BJ (cell line): ENCODE data around the gene MEGF6. TPM values are rescaled to one million over a fixed set of nuclear protein-coding genes. Genes with fewer than 3 reads are reported as not detected.

ENCODE experiments used
- CTCF ChIA-PET: fragments of 350-600 bp; formaldehyde crosslinking; extraction: SDS; loops from one replicate; lab custom pipeline; 2021; ENCODE audit warnings: antibody characterized with exemption, inconsistent platforms; lab: Yijun Ruan, JAX
- POLR2A ChIA-PET: fragments of 300-600 bp; sonication (Branson Sonifier 250); formaldehyde crosslinking; extraction: SDS; loops from one replicate; lab custom pipeline; 2021; ENCODE audit warnings: antibody characterized with exemption; lab: Charles Lee
- DNase-seq: peaks from one replicate; pipeline ENCODE4 v3.0.0-alpha.2; 2011; ENCODE audit warnings: low read depth
- H3K27me3 ChIP-seq: 2 replicates; pipeline ENCODE4 v1.6.0; 2011; ENCODE audit warnings: low read length; ENCODE audit not compliant: control insufficient read depth, insufficient read depth
- H3K36me3 ChIP-seq: 2 replicates; pipeline ENCODE4 v1.5.1; 2011; ENCODE audit warnings: low read length; ENCODE audit not compliant: control insufficient read depth, insufficient read depth
- H3K4me3 ChIP-seq: 2 replicates; pipeline ENCODE4 v1.5.1; 2011; ENCODE audit warnings: low read depth, mild to moderate bottlenecking, control low read depth, low read length
- polyA plus RNA-seq: library from polyadenylated mRNA; depleted of rRNA; stranded (reverse); fragments of >200 nt; gene quantifications from 2 replicates; pipeline ENCODE4 v1.2.3, GENCODE V29; 2011
- TF ChIP-seq, protein P1 (sequence below): IDR thresholded peaks from 2 replicates; pipeline ENCODE4 v1.5.1; 2011; ENCODE audit warnings: low read depth, mild to moderate bottlenecking, control low read depth, inconsistent platforms, low read length, moderate library complexity; ENCODE audit not compliant: insufficient read depth

MEGF6 gene
- polyA plus RNA-seq, 1 experiment: 77.4 TPM

DNA sequence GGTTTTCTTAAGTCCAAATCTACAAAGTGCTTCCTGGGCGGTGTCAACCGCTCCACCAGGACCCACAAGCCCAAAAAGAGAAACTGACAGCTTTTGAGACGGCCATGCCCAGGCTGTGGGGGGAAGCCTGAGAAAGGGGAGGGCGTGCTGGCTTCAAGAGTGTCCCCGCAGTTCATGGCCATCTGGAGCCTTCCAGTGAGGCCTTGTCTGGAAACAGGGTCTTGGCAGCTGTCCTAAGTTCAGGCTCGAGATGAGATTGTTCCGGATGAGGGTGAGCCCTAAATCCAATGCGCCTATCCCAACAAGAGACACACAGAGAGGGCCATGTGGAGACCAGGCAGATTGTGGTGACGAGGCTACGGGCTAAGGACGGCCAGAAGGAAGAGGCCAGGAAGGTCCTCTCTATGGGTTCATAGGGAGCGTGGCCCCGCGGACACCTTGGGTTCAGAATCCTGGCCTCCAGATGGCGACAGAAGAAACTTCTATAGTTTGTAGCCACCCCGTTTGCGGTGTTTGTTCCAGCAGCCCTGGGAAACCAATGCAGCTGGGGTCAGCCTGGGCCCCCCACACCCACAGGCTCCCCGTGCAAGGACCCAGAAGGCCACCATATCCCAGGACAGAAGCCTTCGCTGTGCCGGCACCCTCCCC lies 86.6 kb downstream of the MEGF6 start:
- no peak overlapping the region for H3K4me3 ChIP-seq
- TF ChIP-seq, protein P1, sequence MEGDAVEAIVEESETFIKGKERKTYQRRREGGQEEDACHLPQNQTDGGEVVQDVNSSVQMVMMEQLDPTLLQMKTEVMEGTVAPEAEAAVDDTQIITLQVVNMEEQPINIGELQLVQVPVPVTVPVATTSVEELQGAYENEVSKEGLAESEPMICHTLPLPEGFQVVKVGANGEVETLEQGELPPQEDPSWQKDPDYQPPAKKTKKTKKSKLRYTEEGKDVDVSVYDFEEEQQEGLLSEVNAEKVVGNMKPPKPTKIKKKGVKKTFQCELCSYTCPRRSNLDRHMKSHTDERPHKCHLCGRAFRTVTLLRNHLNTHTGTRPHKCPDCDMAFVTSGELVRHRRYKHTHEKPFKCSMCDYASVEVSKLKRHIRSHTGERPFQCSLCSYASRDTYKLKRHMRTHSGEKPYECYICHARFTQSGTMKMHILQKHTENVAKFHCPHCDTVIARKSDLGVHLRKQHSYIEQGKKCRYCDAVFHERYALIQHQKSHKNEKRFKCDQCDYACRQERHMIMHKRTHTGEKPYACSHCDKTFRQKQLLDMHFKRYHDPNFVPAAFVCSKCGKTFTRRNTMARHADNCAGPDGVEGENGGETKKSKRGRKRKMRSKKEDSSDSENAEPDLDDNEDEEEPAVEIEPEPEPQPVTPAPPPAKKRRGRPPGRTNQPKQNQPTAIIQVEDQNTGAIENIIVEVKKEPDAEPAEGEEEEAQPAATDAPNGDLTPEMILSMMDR: 0 out of 2 replicates have a peak, but pooled peaks have one; percentile 9
- peaks cover 25% of the 10 kb centered on the region for H3K36me3 ChIP-seq
- ChIA-PET POLR2A (no interaction called here), CTCF (interaction anchor here (1.8 kb wide), 1 partner anchor 40 kb away, joined by 6 read pairs; no protein-coding TSS in a partner anchor)
- DNase-seq: no peak
- H3K27me3 ChIP-seq: no peaks in the 10 kb centered on the region

DNA sequence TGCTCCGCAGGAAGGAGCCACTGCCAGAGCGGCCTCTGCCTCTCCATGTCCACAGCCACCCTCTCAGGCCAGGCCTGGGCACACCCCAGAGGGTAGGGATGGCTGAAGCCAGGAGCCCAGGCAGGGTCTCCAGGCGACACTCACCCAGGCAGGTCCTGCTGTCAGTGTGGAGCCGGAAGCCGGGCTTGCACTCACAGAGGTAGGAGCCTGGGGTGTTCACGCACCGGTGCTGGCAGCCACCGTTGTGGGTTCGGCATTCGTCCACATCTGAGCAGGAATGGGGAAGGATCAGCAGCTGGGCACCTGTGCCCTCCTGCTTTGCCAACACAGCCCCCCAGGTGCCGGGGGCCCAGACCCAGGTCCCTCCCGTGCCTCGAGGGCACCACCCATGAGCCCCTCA lies 87.3 kb downstream of the MEGF6 start:
- TF ChIP-seq, protein P1: no peak
- POLR2A ChIA-PET: no interaction called here
- CTCF ChIA-PET: no interaction called here
- no peaks in the 10 kb centered on the region for H3K27me3 ChIP-seq
- H3K36me3 ChIP-seq: peaks cover 30% of the 10 kb centered on the region
- no peak overlapping the region for H3K4me3 ChIP-seq
- DNase-seq: no peak

DNA sequence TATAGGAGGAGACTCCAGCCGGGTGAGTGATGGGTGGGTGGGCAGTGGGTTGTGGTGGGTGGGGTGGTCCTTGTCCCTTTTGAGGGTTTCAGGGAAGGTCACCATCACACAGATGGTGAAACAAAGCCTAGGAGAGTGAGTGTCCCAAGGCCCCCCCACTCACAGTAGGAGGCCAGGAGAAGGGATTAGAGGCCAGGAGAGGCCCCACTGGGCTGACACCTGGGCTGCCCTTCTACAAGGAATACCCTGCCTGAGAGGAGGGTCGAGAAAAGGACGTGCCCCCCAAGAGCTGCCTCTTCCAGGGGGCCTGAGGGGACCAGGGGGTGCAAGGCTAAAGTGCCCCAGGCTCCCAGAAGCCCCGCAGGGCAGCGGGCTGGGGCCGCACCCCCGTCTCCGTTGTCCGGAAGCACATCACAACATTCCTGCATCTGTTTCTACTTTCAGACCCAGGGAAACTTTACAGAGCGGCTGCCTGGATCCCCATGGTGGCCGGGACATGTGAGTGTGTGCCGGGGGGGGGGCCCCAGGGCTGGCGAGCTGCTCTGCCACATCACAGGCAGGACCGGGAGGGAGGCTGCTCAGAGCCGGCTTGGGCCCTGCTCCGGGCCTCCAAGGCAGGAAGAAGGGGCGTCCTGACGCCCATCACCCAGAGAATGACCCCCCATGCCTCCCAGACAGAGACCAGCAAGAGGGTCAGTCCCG lies 88.6 kb downstream of the MEGF6 start:
- TF ChIP-seq, protein P1: no peak
- no peaks in the 10 kb centered on the region for H3K27me3 ChIP-seq
- no peak overlapping the region for H3K4me3 ChIP-seq
- DNase-seq: peak; percentile 73
- H3K36me3 ChIP-seq: peaks cover 38% of the 10 kb centered on the region
- POLR2A ChIA-PET: no interaction called here
- CTCF ChIA-PET: interaction anchor here (0.8 to 1.0 kb wide), 2 partner anchors 41 to 51 kb away, joined by 3 read pairs; no protein-coding TSS in a partner anchor

DNA sequence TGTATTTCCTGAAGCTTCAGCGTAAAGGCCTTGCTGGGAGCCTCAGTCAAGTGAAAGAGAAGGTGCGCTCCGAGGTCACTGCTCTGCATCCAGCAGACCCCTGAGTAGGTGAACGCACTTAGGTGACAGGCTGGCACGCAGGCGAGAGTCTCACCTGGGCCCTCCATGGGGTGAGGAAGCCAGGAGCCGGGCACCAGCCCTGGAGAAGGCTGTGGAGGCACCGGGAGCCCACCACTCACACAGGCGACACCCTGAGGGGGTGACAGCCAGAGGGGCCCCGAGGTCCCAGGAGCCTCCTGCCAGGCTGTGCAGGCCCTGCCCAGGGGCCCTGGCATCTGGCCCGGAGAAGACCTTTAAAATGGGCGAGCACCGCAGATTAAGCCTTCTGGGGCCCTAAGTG lies 89.2 kb downstream of the MEGF6 start:
- ChIA-PET CTCF (interaction anchor here (1.3 kb wide), 1 partner anchor 8 kb away, joined by 4 read pairs; no protein-coding TSS in a partner anchor), POLR2A (no interaction called here)
- Histone ChIP-seq H3K27me3 (no peaks in the 10 kb centered on the region), H3K36me3 (peaks cover 42% of the 10 kb centered on the region), H3K4me3 (no peak overlapping the region)
- TF ChIP-seq, protein P1: no peak
- no peak for DNase-seq

DNA sequence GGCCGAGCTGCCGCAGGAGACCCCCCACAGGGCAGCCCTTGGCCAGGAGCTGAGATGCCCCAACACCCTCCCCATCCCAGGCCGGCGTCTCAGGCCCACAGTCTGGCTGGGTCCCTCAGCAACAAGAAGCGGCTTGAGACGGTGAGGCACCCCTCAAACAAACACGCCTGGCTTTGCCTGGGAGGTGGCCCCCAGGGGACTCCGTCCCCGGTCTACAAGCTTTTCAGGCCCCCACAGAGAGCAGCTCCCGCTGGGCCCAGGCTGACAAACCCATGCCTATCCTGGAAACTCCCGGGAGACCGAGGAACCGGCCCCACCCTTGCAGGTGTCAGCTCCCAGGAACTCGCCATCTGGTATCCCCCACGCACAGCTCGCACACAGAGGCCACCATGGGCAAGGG lies 89.9 kb downstream of the MEGF6 start:
- no peak for DNase-seq
- Histone ChIP-seq H3K36me3 (peaks cover 46% of the 10 kb centered on the region), H3K4me3 (no peak overlapping the region), H3K27me3 (no peaks in the 10 kb centered on the region)
- ChIA-PET CTCF (interaction anchor here (0.6 to 1.3 kb wide), 3 partner anchors 9 to 45 kb away, joined by 3 to 4 read pairs (median 3); no protein-coding TSS in a partner anchor), POLR2A (no interaction called here)
- TF ChIP-seq, protein P1: no peak
